SK-N-SH (cell line): ENCODE measurements around the gene TLE6. TPM values are rescaled to one million over a fixed set of nuclear protein-coding genes. Genes with fewer than 3 reads are reported as not detected.

Source experiments
- CTCF ChIA-PET: fragments of 300-600, 350-600 bp; formaldehyde crosslinking; extraction: SDS; loops from one replicate; lab custom pipeline; 2021; lab: Yijun Ruan, JAX
- POLR2A ChIA-PET: fragments of 350-600 bp; sonication (Branson Sonifier 250); formaldehyde crosslinking; extraction: SDS; loops from one replicate; lab custom pipeline; 2020; ENCODE audit warnings: antibody characterized with exemption, inconsistent platforms; lab: Yijun Ruan, JAX
- DNase-seq: peaks from one replicate; pipeline ENCODE4 v3.0.0; 2012
- H2AFZ ChIP-seq: fragments of 200-600 bp; sonication (generic); 2 replicates; pipeline ENCODE4 v1.8.1; 2016; ENCODE audit warnings: antibody characterized with exemption, mild to moderate bottlenecking, low read depth
- H3F3A ChIP-seq: fragments of 200-600 bp; sonication (generic); replicated peaks from 2 replicates; pipeline ENCODE3; 2016; ENCODE audit warnings: antibody characterized with exemption, mild to moderate bottlenecking; ENCODE audit not compliant: insufficient read depth
- H3K27ac ChIP-seq, 2 experiments: fragments of 200-500 bp in 1 of 2; fragments of 200-600 bp in 1 of 2; sonication (Bioruptor generic) in 1 of 2; sonication (generic), shearing (Covaris generic) in 1 of 2; 2 replicates each; pipeline versions ENCODE4 v1.5.1 to v1.6.1; 2014 to 2016; ENCODE audit warnings: low read depth in 2 of 2, inconsistent platforms in 1 of 2, low read length in 1 of 2, mild to moderate bottlenecking in 1 of 2, mixed read lengths in 1 of 2
- H3K27me3 ChIP-seq: fragments of 200-600 bp; sonication (generic), shearing (Covaris generic); 2 replicates; pipeline ENCODE4 v1.6.1; 2016; ENCODE audit warnings: mixed run types; ENCODE audit not compliant: insufficient read depth
- H3K36me3 ChIP-seq, 2 experiments: fragments of 200-500 bp in 1 of 2; fragments of 200-600 bp in 1 of 2; sonication (Bioruptor generic) in 1 of 2; sonication (generic) in 1 of 2; replicated peaks in 1 of 2; 2 replicates each; pipeline versions ENCODE3 to v1.5.1; 2014 to 2016; ENCODE audit warnings: low read length in 1 of 2, mild to moderate bottlenecking in 1 of 2; ENCODE audit not compliant: insufficient read depth in 2 of 2, control insufficient read depth in 1 of 2
- H3K4me1 ChIP-seq, 2 experiments: fragments of 200-500 bp in 1 of 2; fragments of 200-600 bp in 1 of 2; sonication (Bioruptor generic) in 1 of 2; sonication (generic), shearing (Covaris generic) in 1 of 2; 2 replicates each; pipeline versions ENCODE4 v1.5.1 to v1.6.1; 2014 to 2016; ENCODE audit warnings: low read depth in 1 of 2, low read length in 1 of 2, mixed run types in 1 of 2; ENCODE audit not compliant: insufficient read depth in 2 of 2, control insufficient read depth in 1 of 2
- H3K4me2 ChIP-seq: fragments of 200-600 bp; sonication (generic), shearing (Covaris generic); 2 replicates; pipeline ENCODE4 v1.6.1; 2017; ENCODE audit warnings: mixed run types
- H3K4me3 ChIP-seq, 2 experiments: fragments of 200-500 bp in 1 of 2; fragments of 200-600 bp in 1 of 2; sonication (Bioruptor generic) in 1 of 2; sonication (generic), shearing (Covaris generic) in 1 of 2; 2 replicates each; pipeline versions ENCODE4 v1.5.1 to v1.8.1; 2014 to 2016; ENCODE audit warnings: low read depth in 2 of 2, inconsistent platforms in 1 of 2, low read length in 1 of 2, mild to moderate bottlenecking in 1 of 2, mixed read lengths in 1 of 2, moderate library complexity in 1 of 2
- H3K79me2 ChIP-seq: fragments of 200-600 bp; sonication (generic); 2 replicates; pipeline ENCODE4 v1.8.1; 2017; ENCODE audit warnings: mild to moderate bottlenecking; ENCODE audit not compliant: insufficient read depth
- H3K9ac ChIP-seq: fragments of 200-600 bp; sonication (generic); 2 replicates; pipeline ENCODE4 v1.6.1; 2017; ENCODE audit warnings: mixed run types
- H3K9me2 ChIP-seq: fragments of 200-600 bp; sonication (generic); 2 replicates; pipeline ENCODE4 v1.6.1; 2017; ENCODE audit warnings: mixed run types
- H3K9me3 ChIP-seq: fragments of 200-600 bp; sonication (generic); 2 replicates; pipeline ENCODE4 v1.6.1; 2017; ENCODE audit warnings: mixed run types, mild to moderate bottlenecking, moderate library complexity
- H4K20me1 ChIP-seq: fragments of 200-600 bp; sonication (generic); 2 replicates; pipeline ENCODE4 v1.6.1; 2017; ENCODE audit warnings: mild to moderate bottlenecking, mixed run types; ENCODE audit not compliant: insufficient read depth
- CHD2 ChIP-seq: fragments of 150-350 bp; IDR thresholded peaks from 2 replicates; pipeline ENCODE4 v1.6.1; 2018; ENCODE audit warnings: low read length; ENCODE audit not compliant: partially characterized antibody
- ELF1 ChIP-seq: IDR thresholded peaks from 2 replicates; pipeline ENCODE4 v1.4.0; 2012
- EZH2phosphoT487 ChIP-seq: fragments of 200-600 bp; sonication (generic); IDR thresholded peaks from 2 replicates; pipeline ENCODE4 v1.6.1; 2017; ENCODE audit warnings: low read depth, mixed run types, mild to moderate bottlenecking, antibody characterized with exemption, moderate library complexity, borderline replicate concordance
- FOXM1 ChIP-seq: IDR thresholded peaks from 2 replicates; pipeline ENCODE4 v1.4.0; 2012; ENCODE audit warnings: low read depth, mild to moderate bottlenecking
- GABPA ChIP-seq: IDR thresholded peaks from 2 replicates; pipeline ENCODE4 v1.4.0; 2012; ENCODE audit warnings: low read depth, mild to moderate bottlenecking
- GATA2 ChIP-seq: sonication (generic); formaldehyde crosslinking; IDR thresholded peaks from 2 replicates; pipeline ENCODE4 v1.5.0; 2020; ENCODE audit warnings: mild to moderate bottlenecking, missing genetic modification reagents
- JUND ChIP-seq: IDR thresholded peaks from 2 replicates; pipeline ENCODE4 v1.4.0; 2012
- MXI1 ChIP-seq: IDR thresholded peaks from 2 replicates; pipeline ENCODE4 v1.6.1; 2012; ENCODE audit warnings: mild to moderate bottlenecking, low read depth, low read length, improper control_type of control experiment
- RFX5 ChIP-seq: IDR thresholded peaks from 2 replicates; pipeline ENCODE4 v1.6.1; 2012; ENCODE audit warnings: mild to moderate bottlenecking, improper control_type of control experiment, low read length
- SMC3 ChIP-seq: IDR thresholded peaks from 2 replicates; pipeline ENCODE4 v1.6.1; 2012; ENCODE audit warnings: low read depth, low read length, improper control_type of control experiment
- YY1 ChIP-seq: IDR thresholded peaks from 2 replicates; pipeline ENCODE4 v1.4.0; 2012; ENCODE audit warnings: low read depth, mild to moderate bottlenecking
- WGBS: methylation state at CpG from one replicate; pipeline ENCODE4 v1.1.6; 2017; ENCODE audit warnings: low lambda C conversion rate; 5-methylcytosine and 5-hydroxymethylcytosine counted together
- polyA plus RNA-seq, 3 experiments: library from polyadenylated mRNA; depleted of rRNA; stranded (reverse); fragments of >200 nt; gene quantifications; 2 replicates each; pipeline ENCODE4 v1.2.3, GENCODE V29; 2012
- TF ChIP-seq, protein P1 (sequence below): fragments of 150-350 bp; IDR thresholded peaks from 2 replicates; pipeline ENCODE4 v1.6.1; 2017; ENCODE audit warnings: antibody characterized with exemption, low read length, low read depth, borderline replicate concordance
- TF ChIP-seq, protein P2 (sequence below): fragments of 150-350 bp; IDR thresholded peaks from 2 replicates; pipeline ENCODE4 v1.6.1; 2016; ENCODE audit warnings: mild to moderate bottlenecking, low read depth, low read length
- TF ChIP-seq, protein P3 (sequence below): IDR thresholded peaks from 2 replicates; pipeline ENCODE4; 2012
- TF ChIP-seq, protein P4 (sequence below): IDR thresholded peaks from 2 replicates; pipeline ENCODE4 v1.6.1; 2012; ENCODE audit warnings: mild to moderate bottlenecking, low read depth, low read length, moderate library complexity

Gene TLE6
- polyA plus RNA-seq, 1 of the 3 experiments (the other 2 are of a cell fraction), result 3.3 TPM

DNA sequence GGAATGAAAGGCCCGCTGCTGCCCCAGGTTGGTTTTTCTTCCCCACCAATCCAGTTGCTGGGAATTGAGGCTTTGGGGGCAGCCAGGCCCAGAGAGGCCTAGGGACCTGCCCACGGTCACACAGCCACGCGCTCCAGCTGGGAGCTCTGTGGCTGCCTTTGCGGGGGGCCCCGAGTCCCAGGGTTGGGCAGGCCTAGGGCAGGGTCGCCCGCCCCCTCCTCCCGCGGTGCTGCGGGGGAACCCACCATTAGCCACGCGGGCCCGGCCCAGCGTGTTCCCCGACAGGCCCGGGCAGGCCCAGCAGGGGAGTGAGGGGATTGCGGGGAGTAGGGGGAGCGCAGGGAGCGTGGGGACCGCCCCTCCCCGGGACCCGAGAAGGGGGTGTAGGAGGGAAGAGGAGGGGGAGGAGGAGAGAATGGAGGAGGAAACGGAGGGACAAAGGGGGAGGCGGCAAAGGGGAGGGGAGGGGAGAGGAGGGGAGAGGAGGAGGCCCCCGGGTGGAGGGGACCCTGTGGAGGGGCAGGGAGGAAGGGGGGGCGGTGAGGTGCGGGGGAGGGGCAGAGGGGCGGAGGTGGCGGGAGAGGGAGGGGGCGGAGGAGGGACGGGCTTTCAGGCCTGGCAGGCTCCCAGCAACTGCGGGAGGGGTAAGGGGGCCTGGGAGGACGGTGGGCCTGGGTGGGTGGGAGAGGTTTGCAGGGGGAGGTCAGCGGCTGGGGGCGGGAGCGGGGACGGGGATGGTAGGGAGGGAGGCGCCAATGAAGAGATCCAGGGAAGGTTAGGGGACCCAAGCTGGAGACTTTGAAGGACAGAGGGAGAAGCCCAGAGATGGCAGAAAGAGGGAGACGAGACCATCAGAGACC, 64.6 kb downstream of the TLE6 start:
- CTCF ChIA-PET, result interaction anchor here (0.6 to 1.0 kb wide), 4 partner anchors 20 to 84 kb away, joined by 3 to 4 read pairs (median 4); no protein-coding TSS in a partner anchor
- H2AFZ ChIP-seq, result no peak overlapping the region
- H3K4me2 ChIP-seq, result no peak overlapping the region
- no peak overlapping the region for H3K4me3 ChIP-seq
- no peak for DNase-seq
- no peaks in the 10 kb centered on the region; a peak in 1 of 4 replicates for H3K4me1 ChIP-seq
- H3K36me3 ChIP-seq, result no peaks in the 10 kb centered on the region
- no peaks in the 10 kb centered on the region for H3K27me3 ChIP-seq
- peaks cover 1% of the 10 kb centered on the region for H3F3A ChIP-seq
- 40% methylated on average over 26 of the region's 40 CpGs for WGBS
- TF ChIP-seq GATA2 (CRISPR knock-in tag) (no peak), ELF1 (no peak), SMC3 (no peak), GABPA (no peak), MXI1 (no peak), RFX5 (no peak)
- TF ChIP-seq, protein P1, sequence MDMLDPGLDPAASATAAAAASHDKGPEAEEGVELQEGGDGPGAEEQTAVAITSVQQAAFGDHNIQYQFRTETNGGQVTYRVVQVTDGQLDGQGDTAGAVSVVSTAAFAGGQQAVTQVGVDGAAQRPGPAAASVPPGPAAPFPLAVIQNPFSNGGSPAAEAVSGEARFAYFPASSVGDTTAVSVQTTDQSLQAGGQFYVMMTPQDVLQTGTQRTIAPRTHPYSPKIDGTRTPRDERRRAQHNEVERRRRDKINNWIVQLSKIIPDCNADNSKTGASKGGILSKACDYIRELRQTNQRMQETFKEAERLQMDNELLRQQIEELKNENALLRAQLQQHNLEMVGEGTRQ, result no peak
- TF ChIP-seq, protein P2, sequence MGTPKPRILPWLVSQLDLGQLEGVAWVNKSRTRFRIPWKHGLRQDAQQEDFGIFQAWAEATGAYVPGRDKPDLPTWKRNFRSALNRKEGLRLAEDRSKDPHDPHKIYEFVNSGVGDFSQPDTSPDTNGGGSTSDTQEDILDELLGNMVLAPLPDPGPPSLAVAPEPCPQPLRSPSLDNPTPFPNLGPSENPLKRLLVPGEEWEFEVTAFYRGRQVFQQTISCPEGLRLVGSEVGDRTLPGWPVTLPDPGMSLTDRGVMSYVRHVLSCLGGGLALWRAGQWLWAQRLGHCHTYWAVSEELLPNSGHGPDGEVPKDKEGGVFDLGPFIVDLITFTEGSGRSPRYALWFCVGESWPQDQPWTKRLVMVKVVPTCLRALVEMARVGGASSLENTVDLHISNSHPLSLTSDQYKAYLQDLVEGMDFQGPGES, result no peak
- TF ChIP-seq, protein P3, sequence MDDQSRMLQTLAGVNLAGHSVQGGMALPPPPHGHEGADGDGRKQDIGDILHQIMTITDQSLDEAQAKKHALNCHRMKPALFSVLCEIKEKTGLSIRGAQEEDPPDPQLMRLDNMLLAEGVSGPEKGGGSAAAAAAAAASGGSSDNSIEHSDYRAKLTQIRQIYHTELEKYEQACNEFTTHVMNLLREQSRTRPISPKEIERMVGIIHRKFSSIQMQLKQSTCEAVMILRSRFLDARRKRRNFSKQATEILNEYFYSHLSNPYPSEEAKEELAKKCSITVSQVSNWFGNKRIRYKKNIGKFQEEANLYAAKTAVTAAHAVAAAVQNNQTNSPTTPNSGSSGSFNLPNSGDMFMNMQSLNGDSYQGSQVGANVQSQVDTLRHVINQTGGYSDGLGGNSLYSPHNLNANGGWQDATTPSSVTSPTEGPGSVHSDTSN, result no peak
- TF ChIP-seq, all 33 proteins: peak for 0
- no peak overlapping the region for H3K27ac ChIP-seq
- H3K9me2 ChIP-seq, result no peaks in the 10 kb centered on the region
- H4K20me1 ChIP-seq, result no peaks in the 10 kb centered on the region
- no peaks in the 10 kb centered on the region for H3K79me2 ChIP-seq
- no peaks in the 10 kb centered on the region for H3K9me3 ChIP-seq
- POLR2A ChIA-PET, result no interaction called here
- H3K9ac ChIP-seq, result no peak overlapping the region

DNA sequence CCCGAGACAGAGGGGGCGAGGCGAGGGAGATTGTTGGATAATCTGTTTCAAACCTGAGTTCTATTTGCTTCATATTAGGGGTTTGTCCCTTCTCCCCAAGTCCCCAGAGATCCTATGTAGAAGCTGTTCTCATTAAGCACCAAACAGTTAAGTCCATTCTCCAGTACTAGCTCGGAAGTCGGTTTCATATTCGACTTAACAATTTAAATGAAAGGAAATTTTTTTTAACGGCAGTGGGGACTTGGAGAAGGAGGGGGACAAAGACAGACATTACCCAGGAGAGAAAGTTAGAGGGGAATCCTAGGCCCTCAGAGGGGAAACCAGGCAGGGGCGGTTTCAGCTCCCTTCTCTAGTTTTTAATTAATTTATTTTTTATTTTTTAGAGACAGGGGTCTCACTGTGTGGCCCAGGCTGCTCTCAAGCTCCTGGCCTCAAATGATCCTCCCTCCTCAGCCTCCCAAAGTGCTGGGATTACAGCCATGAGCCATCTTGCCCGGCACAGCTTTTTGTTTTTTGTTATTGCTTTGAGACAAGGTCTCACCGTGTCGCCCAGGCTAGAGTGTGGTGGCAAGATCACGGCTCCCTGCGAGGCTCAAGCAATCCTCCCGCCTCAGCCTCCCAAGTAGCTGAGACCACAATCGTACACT, 65.4 kb downstream of the TLE6 start:
- 68% methylated on average over 15 of the region's 15 CpGs for WGBS
- Histone ChIP-seq H3K27me3 (no peaks in the 10 kb centered on the region), H3K4me1 (no peaks in the 10 kb centered on the region; a peak in 1 of 4 replicates), H2AFZ (no peak overlapping the region), H3K4me3 (no peak overlapping the region), H4K20me1 (no peaks in the 10 kb centered on the region), H3K9ac (no peak overlapping the region), H3K9me3 (no peaks in the 10 kb centered on the region), H3K79me2 (no peaks in the 10 kb centered on the region), H3K36me3 (no peaks in the 10 kb centered on the region), H3K9me2 (no peaks in the 10 kb centered on the region), H3K27ac (no peak overlapping the region), H3F3A (no peaks in the 10 kb centered on the region), H3K4me2 (no peak overlapping the region)
- CTCF ChIA-PET, result interaction anchor here (0.6 to 1.1 kb wide), 4 partner anchors 11 to 83 kb away, joined by 3 to 4 read pairs (median 4); no protein-coding TSS in a partner anchor
- DNase-seq, result no peak
- POLR2A ChIA-PET, result interaction anchor here (1.2 kb wide), 1 partner anchor 9 kb away, joined by 4 read pairs; no protein-coding TSS in a partner anchor
- TF ChIP-seq, protein P1, result no peak
- TF ChIP-seq MXI1, result no peak
- TF ChIP-seq FOXM1, result no peak
- TF ChIP-seq, protein P3, result no peak
- no peak for TF ChIP-seq CHD2
- TF ChIP-seq YY1, result no peak
- no peak for TF ChIP-seq JUND
- TF ChIP-seq, protein P4, sequence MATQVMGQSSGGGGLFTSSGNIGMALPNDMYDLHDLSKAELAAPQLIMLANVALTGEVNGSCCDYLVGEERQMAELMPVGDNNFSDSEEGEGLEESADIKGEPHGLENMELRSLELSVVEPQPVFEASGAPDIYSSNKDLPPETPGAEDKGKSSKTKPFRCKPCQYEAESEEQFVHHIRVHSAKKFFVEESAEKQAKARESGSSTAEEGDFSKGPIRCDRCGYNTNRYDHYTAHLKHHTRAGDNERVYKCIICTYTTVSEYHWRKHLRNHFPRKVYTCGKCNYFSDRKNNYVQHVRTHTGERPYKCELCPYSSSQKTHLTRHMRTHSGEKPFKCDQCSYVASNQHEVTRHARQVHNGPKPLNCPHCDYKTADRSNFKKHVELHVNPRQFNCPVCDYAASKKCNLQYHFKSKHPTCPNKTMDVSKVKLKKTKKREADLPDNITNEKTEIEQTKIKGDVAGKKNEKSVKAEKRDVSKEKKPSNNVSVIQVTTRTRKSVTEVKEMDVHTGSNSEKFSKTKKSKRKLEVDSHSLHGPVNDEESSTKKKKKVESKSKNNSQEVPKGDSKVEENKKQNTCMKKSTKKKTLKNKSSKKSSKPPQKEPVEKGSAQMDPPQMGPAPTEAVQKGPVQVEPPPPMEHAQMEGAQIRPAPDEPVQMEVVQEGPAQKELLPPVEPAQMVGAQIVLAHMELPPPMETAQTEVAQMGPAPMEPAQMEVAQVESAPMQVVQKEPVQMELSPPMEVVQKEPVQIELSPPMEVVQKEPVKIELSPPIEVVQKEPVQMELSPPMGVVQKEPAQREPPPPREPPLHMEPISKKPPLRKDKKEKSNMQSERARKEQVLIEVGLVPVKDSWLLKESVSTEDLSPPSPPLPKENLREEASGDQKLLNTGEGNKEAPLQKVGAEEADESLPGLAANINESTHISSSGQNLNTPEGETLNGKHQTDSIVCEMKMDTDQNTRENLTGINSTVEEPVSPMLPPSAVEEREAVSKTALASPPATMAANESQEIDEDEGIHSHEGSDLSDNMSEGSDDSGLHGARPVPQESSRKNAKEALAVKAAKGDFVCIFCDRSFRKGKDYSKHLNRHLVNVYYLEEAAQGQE, result no peak
- TF ChIP-seq EZH2phosphoT487, result no peak
